ENCODE measurements around the gene PHYH.
"Not testable (repeated sequence)": the region's sequence is repeated elsewhere in the genome, so short reads cannot be mapped to it uniquely, and the experiment has no call there.

The PHYH gene

DNA sequence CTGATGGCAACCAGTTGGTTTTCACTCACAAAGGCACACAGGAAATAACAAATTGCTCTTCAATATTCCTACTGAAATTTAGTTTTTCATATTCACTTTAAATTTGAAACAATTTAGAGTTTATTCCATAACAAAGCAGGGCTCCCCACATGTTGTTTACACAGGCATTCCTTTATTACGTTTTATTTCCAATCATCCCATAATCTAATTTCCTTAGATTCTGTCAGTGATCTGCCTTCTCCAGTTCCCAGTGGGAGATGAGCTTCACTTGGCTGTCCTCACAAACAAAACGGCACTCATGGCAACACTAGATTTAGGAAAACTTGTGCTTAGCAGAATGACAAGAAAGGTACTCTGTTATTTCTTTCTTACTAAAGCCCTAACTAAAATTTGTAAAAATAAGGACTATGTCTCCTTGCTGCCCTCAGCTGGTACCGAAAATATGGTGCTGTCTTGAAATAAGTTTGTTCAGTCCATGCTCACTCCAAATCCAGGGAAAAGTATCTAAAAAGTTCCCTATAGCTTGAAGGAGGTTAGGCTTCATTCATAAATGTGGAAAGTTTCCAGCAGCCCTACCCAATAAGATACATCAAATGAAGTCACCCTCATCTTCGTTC, 23.0 kb downstream of the PHYH start:
- Histone ChIP-seq H3K9ac (ENCODE audit: low read depth in 1 of 2, low read length in 2 of 2) (no peak overlapping the region), H3K4me3 (ENCODE audit: low read depth in 1 of 2, low read length in 2 of 2) (no peak overlapping the region), H3K4me1 (ENCODE audit: control insufficient read depth in 1 of 2, insufficient read depth in 2 of 2, low read length in 2 of 2) (peaks cover 3 to 4% of the 10 kb centered on the region in 2 donors), H3K27ac (ENCODE audit: low read depth, low read length) (no peak overlapping the region), H3K36me3 (ENCODE audit: control insufficient read depth in 1 of 2, insufficient read depth in 2 of 2, low read length in 2 of 2) (peaks cover 0 to 11% of the 10 kb centered on the region in 2 donors), H3K27me3 (ENCODE audit: control insufficient read depth in 1 of 2, insufficient read depth in 2 of 2, low read length in 2 of 2) (no peaks in the 10 kb centered on the region), H3K9me3 (ENCODE audit: control insufficient read depth in 1 of 2, low read length in 2 of 2) (no peaks in the 10 kb centered on the region)

GRCh38 chr10:13276146-13276545, 23.7 kb downstream of the PHYH start:
- not testable (repeated sequence) for H3K27ac ChIP-seq (ENCODE audit: low read depth, low read length); H3K9me3 ChIP-seq (ENCODE audit: control insufficient read depth in 1 of 2, low read length in 2 of 2); H3K4me3 ChIP-seq (ENCODE audit: low read depth in 1 of 2, low read length in 2 of 2); H3K36me3 ChIP-seq (ENCODE audit: control insufficient read depth in 1 of 2, insufficient read depth in 2 of 2, low read length in 2 of 2); H3K27me3 ChIP-seq (ENCODE audit: control insufficient read depth in 1 of 2, insufficient read depth in 2 of 2, low read length in 2 of 2); H3K9ac ChIP-seq (ENCODE audit: low read depth in 1 of 2, low read length in 2 of 2)
- peaks cover 10 to 11% of the 10 kb centered on the region in 2 donors for H3K4me1 ChIP-seq (ENCODE audit: control insufficient read depth in 1 of 2, insufficient read depth in 2 of 2, low read length in 2 of 2)

GRCh38 chr10:13272164-13272571, 27.7 kb downstream of the PHYH start:
- H3K27ac ChIP-seq (ENCODE audit: low read depth, low read length) = no peak overlapping the region

GRCh38 chr10:13271552-13272163, 28.2 kb downstream of the PHYH start:
- Histone ChIP-seq H3K27ac (ENCODE audit: low read depth, low read length) (no peak overlapping the region), H3K9ac (ENCODE audit: low read depth in 1 of 2, low read length in 2 of 2) (no peak overlapping the region), H3K4me3 (ENCODE audit: low read depth in 1 of 2, low read length in 2 of 2) (peak overlapping the region in 1 of 2 donors; percentile 31), H3K4me1 (ENCODE audit: control insufficient read depth in 1 of 2, insufficient read depth in 2 of 2, low read length in 2 of 2) (peaks cover 16 to 19% of the 10 kb centered on the region in 2 donors), H3K9me3 (ENCODE audit: control insufficient read depth in 1 of 2, low read length in 2 of 2) (no peaks in the 10 kb centered on the region), H3K27me3 (ENCODE audit: control insufficient read depth in 1 of 2, insufficient read depth in 2 of 2, low read length in 2 of 2) (no peaks in the 10 kb centered on the region), H3K36me3 (ENCODE audit: control insufficient read depth in 1 of 2, insufficient read depth in 2 of 2, low read length in 2 of 2) (no peaks in the 10 kb centered on the region)

More at GRCh38 chr10:13272164-13272571, 27.7 kb downstream of the PHYH start:
- Histone ChIP-seq H3K36me3 (ENCODE audit: control insufficient read depth in 1 of 2, insufficient read depth in 2 of 2, low read length in 2 of 2) (no peaks in the 10 kb centered on the region), H3K4me1 (ENCODE audit: control insufficient read depth in 1 of 2, insufficient read depth in 2 of 2, low read length in 2 of 2) (peaks cover 16 to 19% of the 10 kb centered on the region in 2 donors), H3K9me3 (ENCODE audit: control insufficient read depth in 1 of 2, low read length in 2 of 2) (no peaks in the 10 kb centered on the region), H3K4me3 (ENCODE audit: low read depth in 1 of 2, low read length in 2 of 2) (no peak overlapping the region), H3K9ac (ENCODE audit: low read depth in 1 of 2, low read length in 2 of 2) (no peak overlapping the region), H3K27me3 (ENCODE audit: control insufficient read depth in 1 of 2, insufficient read depth in 2 of 2, low read length in 2 of 2) (no peaks in the 10 kb centered on the region)

- Histone ChIP-seq H3K36me3 (ENCODE audit: control insufficient read depth in 1 of 2, insufficient read depth in 2 of 2, low read length in 2 of 2) (no peaks in the 10 kb centered on the region), H3K9ac (ENCODE audit: low read depth in 1 of 2, low read length in 2 of 2) (no peak overlapping the region), H3K9me3 (ENCODE audit: control insufficient read depth in 1 of 2, low read length in 2 of 2) (no peaks in the 10 kb centered on the region), H3K27ac (ENCODE audit: low read depth, low read length) (no peak overlapping the region), H3K4me1 (ENCODE audit: control insufficient read depth in 1 of 2, insufficient read depth in 2 of 2, low read length in 2 of 2) (peaks cover 16 to 19% of the 10 kb centered on the region in 2 donors), H3K27me3 (ENCODE audit: control insufficient read depth in 1 of 2, insufficient read depth in 2 of 2, low read length in 2 of 2) (no peaks in the 10 kb centered on the region), H3K4me3 (ENCODE audit: low read depth in 1 of 2, low read length in 2 of 2) (peak overlapping the region in 1 of 2 donors; percentile 31)
These were observed 28.9 kb downstream of the PHYH start for GRCh38 chr10:13270877-13271551.

GRCh38 chr10:13268841-13269240, 31.0 kb downstream of the PHYH start:
- no peaks in the 10 kb centered on the region for H3K36me3 ChIP-seq (ENCODE audit: control insufficient read depth in 1 of 2, insufficient read depth in 2 of 2, low read length in 2 of 2)

DNA sequence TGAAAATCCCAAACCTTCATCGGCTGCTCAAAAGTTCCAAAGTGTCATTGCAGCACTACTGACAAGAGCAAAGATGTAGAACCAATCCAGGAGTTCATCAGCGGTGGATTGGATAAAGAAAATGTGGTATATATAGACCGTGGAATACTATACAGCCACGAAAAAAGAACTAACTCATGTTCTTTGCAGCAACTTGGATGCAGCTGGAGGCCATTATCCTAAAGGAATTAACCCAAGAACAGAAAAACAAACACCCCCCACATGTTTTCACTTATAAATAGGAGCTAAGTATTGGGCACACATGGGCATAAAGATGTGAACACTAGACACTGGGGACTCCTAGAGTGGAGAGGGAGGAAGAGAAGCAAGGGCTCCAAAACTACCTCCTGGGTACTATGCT, 31.6 kb downstream of the PHYH start:
- H3K9ac ChIP-seq (ENCODE audit: low read depth in 1 of 2, low read length in 2 of 2) = no peak overlapping the region
- no peak overlapping the region for H3K27ac ChIP-seq (ENCODE audit: low read depth, low read length)
- no peaks in the 10 kb centered on the region for H3K27me3 ChIP-seq (ENCODE audit: control insufficient read depth in 1 of 2, insufficient read depth in 2 of 2, low read length in 2 of 2)
- no peaks in the 10 kb centered on the region for H3K9me3 ChIP-seq (ENCODE audit: control insufficient read depth in 1 of 2, low read length in 2 of 2)
- no peaks in the 10 kb centered on the region for H3K36me3 ChIP-seq (ENCODE audit: control insufficient read depth in 1 of 2, insufficient read depth in 2 of 2, low read length in 2 of 2)
- H3K4me3 ChIP-seq (ENCODE audit: low read depth in 1 of 2, low read length in 2 of 2) = no peak overlapping the region
- H3K4me1 ChIP-seq (ENCODE audit: control insufficient read depth in 1 of 2, insufficient read depth in 2 of 2, low read length in 2 of 2) = peaks cover 16 to 19% of the 10 kb centered on the region in 2 donors

More at GRCh38 chr10:13268841-13269240, 31.0 kb downstream of the PHYH start:
- Histone ChIP-seq H3K9ac (ENCODE audit: low read depth in 1 of 2, low read length in 2 of 2) (no peak overlapping the region), H3K4me3 (ENCODE audit: low read depth in 1 of 2, low read length in 2 of 2) (no peak overlapping the region), H3K27ac (ENCODE audit: low read depth, low read length) (no peak overlapping the region), H3K9me3 (ENCODE audit: control insufficient read depth in 1 of 2, low read length in 2 of 2) (no peaks in the 10 kb centered on the region), H3K4me1 (ENCODE audit: control insufficient read depth in 1 of 2, insufficient read depth in 2 of 2, low read length in 2 of 2) (peaks cover 16 to 19% of the 10 kb centered on the region in 2 donors), H3K27me3 (ENCODE audit: control insufficient read depth in 1 of 2, insufficient read depth in 2 of 2, low read length in 2 of 2) (no peaks in the 10 kb centered on the region)

DNA sequence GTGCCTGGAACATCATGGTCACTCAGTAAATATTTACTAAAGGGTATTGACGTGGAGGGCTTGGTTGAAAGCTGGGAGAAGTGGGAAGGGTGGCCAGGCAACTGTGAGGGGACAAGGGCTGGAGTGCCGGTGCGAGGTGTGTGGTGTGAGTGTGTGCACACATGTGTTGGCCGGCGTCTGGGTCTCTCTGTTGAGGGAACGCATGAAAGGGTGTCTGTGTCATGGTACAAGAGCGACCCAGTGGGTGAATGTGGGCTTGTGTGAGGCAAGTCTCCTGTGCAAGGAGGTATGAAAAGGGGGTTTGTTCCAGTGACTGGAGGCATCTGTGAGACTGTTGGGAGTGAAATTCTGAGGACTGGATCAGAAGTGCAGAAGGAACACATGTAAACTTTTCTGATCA, 36.3 kb downstream of the PHYH start:
- Histone ChIP-seq H3K4me1 (ENCODE audit: control insufficient read depth in 1 of 2, insufficient read depth in 2 of 2, low read length in 2 of 2) (no peaks in the 10 kb centered on the region), H3K27ac (ENCODE audit: low read depth, low read length) (no peak overlapping the region), H3K36me3 (ENCODE audit: control insufficient read depth in 1 of 2, insufficient read depth in 2 of 2, low read length in 2 of 2) (no peaks in the 10 kb centered on the region), H3K9me3 (ENCODE audit: control insufficient read depth in 1 of 2, low read length in 2 of 2) (peaks cover 0 to 4% of the 10 kb centered on the region in 2 donors), H3K9ac (ENCODE audit: low read depth in 1 of 2, low read length in 2 of 2) (no peak overlapping the region), H3K4me3 (ENCODE audit: low read depth in 1 of 2, low read length in 2 of 2) (no peak overlapping the region), H3K27me3 (ENCODE audit: control insufficient read depth in 1 of 2, insufficient read depth in 2 of 2, low read length in 2 of 2) (no peaks in the 10 kb centered on the region)

GRCh38 chr10:13262433-13262832, 37.4 kb downstream of the PHYH start:
- Histone ChIP-seq H3K27ac (ENCODE audit: low read depth, low read length) (no peak overlapping the region), H3K9ac (ENCODE audit: low read depth in 1 of 2, low read length in 2 of 2) (no peak overlapping the region), H3K9me3 (ENCODE audit: control insufficient read depth in 1 of 2, low read length in 2 of 2) (peaks cover 0 to 4% of the 10 kb centered on the region in 2 donors), H3K4me1 (ENCODE audit: control insufficient read depth in 1 of 2, insufficient read depth in 2 of 2, low read length in 2 of 2) (no peaks in the 10 kb centered on the region), H3K36me3 (ENCODE audit: control insufficient read depth in 1 of 2, insufficient read depth in 2 of 2, low read length in 2 of 2) (no peaks in the 10 kb centered on the region), H3K27me3 (ENCODE audit: control insufficient read depth in 1 of 2, insufficient read depth in 2 of 2, low read length in 2 of 2) (no peaks in the 10 kb centered on the region), H3K4me3 (ENCODE audit: low read depth in 1 of 2, low read length in 2 of 2) (no peak overlapping the region)

- H3K9me3 ChIP-seq (ENCODE audit: control insufficient read depth in 1 of 2, low read length in 2 of 2) = peaks cover 0 to 4% of the 10 kb centered on the region in 2 donors
These were observed 42.2 kb downstream of the PHYH start for GRCh38 chr10:13257621-13258140.

More at GRCh38 chr10:13257621-13258140, 42.2 kb downstream of the PHYH start:
- no peaks in the 10 kb centered on the region for H3K27me3 ChIP-seq (ENCODE audit: control insufficient read depth in 1 of 2, insufficient read depth in 2 of 2, low read length in 2 of 2)
- H3K27ac ChIP-seq (ENCODE audit: low read depth, low read length) = no peak overlapping the region
- H3K36me3 ChIP-seq (ENCODE audit: control insufficient read depth in 1 of 2, insufficient read depth in 2 of 2, low read length in 2 of 2) = no peaks in the 10 kb centered on the region
- H3K9ac ChIP-seq (ENCODE audit: low read depth in 1 of 2, low read length in 2 of 2) = no peak overlapping the region
- no peak overlapping the region for H3K4me3 ChIP-seq (ENCODE audit: low read depth in 1 of 2, low read length in 2 of 2)
- H3K4me1 ChIP-seq (ENCODE audit: control insufficient read depth in 1 of 2, insufficient read depth in 2 of 2, low read length in 2 of 2) = no peaks in the 10 kb centered on the region

All from duodenal mucosa (tissue), 2 donors.